Neural progenitor cell (in vitro differentiated cells): ENCODE data around the gene HDAC1.

Experiments
- EZH2 ChIP-seq: fragments of 200-600 bp; sonication (generic); IDR thresholded peaks from 2 replicates; pipeline ENCODE4 v1.6.1; 2017; ENCODE audit warnings: antibody characterized with exemption, mild to moderate bottlenecking, moderate library complexity
- EZH2phosphoT487 ChIP-seq: fragments of 200-600 bp; sonication (generic); IDR thresholded peaks from 2 replicates; pipeline ENCODE4 v1.6.1; 2017; ENCODE audit warnings: antibody characterized with exemption
- TF ChIP-seq, protein P1 (sequence below): fragments of 200-600 bp; sonication (generic); IDR thresholded peaks from 2 replicates; pipeline ENCODE4 v1.5.1; 2017; ENCODE audit warnings: antibody characterized with exemption, mild to moderate bottlenecking

DNA sequence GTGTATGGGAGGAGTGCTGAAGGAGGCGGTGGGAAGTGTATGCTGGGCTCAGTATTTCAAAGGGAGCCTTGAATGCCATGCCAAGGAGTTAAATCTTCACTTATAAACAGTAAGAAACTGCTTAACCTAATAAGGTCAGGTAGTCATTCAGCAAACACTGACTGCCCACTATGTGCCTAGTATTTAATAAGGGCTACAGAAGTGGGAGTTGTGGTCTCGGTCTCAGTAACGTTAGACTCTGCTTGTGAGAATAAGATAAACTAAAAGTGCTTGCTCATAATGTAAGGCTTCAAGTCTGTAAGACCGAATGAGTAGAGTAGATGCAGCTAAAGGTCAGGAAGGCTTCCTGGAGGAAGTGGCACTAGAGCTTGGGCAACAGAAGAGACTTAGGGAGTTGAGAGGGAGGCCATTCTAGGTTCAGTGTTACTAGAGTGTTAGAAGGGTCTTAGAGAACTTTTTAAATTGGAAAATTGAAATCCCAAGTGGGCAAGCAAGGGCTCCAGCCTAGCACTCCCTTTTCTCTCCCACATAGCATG lies 38.1 kb downstream of the HDAC1 start:
- TF ChIP-seq, protein P1, sequence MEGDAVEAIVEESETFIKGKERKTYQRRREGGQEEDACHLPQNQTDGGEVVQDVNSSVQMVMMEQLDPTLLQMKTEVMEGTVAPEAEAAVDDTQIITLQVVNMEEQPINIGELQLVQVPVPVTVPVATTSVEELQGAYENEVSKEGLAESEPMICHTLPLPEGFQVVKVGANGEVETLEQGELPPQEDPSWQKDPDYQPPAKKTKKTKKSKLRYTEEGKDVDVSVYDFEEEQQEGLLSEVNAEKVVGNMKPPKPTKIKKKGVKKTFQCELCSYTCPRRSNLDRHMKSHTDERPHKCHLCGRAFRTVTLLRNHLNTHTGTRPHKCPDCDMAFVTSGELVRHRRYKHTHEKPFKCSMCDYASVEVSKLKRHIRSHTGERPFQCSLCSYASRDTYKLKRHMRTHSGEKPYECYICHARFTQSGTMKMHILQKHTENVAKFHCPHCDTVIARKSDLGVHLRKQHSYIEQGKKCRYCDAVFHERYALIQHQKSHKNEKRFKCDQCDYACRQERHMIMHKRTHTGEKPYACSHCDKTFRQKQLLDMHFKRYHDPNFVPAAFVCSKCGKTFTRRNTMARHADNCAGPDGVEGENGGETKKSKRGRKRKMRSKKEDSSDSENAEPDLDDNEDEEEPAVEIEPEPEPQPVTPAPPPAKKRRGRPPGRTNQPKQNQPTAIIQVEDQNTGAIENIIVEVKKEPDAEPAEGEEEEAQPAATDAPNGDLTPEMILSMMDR = no peak
- TF ChIP-seq EZH2phosphoT487 = no peak
- TF ChIP-seq EZH2 = no peak
